ENCODE results near the gene LHFPL2.
"Not testable (repeated sequence)": the region's sequence is repeated elsewhere in the genome, so short reads cannot be mapped to it uniquely, and the experiment has no call there.

Gene LHFPL2

GRCh38 chr5:78639791-78640190 lies 8.8 kb downstream of the LHFPL2 start:
- no peak for FAIRE-seq

DNA sequence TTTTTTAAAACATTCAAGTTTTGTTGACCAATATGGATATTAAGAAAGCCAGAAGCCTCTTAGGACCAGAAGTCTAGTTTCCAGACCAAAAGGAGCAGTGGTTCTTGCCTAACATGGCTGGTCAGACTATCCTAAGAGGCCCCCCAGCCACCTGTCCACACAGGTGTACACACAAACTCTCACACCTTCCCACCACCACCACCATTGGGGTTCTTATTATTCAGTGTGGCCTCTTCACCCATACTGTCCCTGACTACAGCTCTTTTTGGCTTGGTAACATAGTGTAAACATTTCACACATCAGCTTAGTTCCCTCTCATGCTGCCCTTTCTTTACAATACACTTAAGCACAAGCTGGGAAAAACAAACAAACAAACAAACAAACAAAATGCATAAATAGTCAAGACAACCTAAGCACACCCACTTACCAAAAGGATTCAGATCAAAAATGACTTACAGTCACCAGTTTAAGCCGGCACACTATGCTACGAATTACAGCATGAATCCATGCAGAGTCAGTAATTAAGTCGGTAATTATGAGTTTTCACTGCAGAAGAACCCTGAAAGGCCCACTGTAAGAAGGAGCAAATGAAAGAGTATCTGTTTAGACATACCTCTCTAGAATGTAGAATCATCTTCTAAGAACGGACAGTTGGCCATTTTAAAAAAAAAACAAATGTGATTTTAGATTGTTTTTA lies 9.5 kb downstream of the LHFPL2 start:
- no peak for FAIRE-seq

DNA sequence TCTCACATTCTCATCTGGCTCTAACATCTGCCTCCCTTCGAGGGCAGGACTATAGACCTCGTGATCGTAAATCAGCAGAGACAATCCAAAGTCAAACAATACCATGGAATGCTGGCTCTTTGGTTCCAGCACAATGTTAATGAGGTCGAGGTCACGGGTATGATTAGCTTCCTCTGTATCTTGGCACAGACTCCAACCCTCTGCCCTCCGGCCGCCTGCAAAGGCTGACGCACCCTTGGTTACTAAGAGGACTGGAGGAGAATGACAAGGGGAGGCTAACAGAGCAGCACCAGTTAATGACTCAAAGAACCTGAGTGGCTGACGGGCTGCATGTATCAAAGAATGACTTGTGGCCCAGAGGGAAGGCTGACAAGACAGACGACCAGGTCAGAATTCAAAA lies 10.1 kb downstream of the LHFPL2 start:
- FAIRE-seq = no peak

- FAIRE-seq = no peak
Measured at GRCh38 chr5:78637468-78637867, 11.1 kb downstream of the LHFPL2 start.

GRCh38 chr5:78636682-78637081 lies 11.9 kb downstream of the LHFPL2 start:
- FAIRE-seq = no peak

GRCh38 chr5:78634634-78635033 lies 13.9 kb downstream of the LHFPL2 start:
- no peak for FAIRE-seq

GRCh38 chr5:78634229-78634628 lies 14.3 kb downstream of the LHFPL2 start:
- FAIRE-seq = no peak

GRCh38 chr5:78633700-78634099 lies 14.9 kb downstream of the LHFPL2 start:
- FAIRE-seq = no peak

DNA sequence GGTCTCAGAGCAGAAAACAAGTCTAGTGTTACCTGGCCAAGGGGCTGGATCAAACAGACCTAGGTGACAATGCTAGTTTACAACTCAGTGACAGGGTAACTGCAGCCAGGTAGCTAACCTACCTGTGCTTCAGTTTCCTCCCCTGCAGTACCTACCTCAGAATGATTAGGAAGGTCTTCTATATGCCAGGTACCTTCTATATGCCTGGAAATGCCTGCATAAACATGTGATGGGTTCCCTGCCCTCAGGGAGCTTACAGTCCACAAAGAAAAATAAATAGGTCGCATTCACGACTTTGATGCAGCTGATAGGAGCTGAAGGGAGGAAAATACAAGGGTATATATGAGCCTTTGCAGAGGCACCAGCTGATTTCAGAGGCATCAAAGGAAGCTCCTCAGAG lies 16.1 kb downstream of the LHFPL2 start:
- FAIRE-seq = no peak

DNA sequence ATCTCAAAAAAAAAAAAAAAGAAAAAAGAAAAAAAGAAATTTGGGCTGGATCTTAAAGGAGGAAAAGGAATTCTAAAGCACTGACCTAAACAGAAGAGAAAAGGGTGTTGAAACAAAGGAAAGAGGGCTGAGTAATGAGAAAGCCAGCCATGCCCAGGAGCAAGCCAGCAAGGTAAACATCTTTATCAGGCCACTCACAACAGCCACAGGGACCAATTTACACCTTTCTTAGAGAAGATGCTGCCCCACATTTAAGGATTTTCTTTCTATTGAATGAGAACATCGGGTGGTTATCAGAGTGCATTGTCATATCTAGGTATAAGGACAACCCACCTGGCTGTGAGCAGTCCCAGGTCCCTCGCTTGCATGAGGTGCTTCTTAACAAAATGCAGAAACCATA lies 16.6 kb downstream of the LHFPL2 start:
- FAIRE-seq = no peak

- no peak for FAIRE-seq
Measured at GRCh38 chr5:78630047-78630446, 18.5 kb downstream of the LHFPL2 start.

- no peak for FAIRE-seq
Measured at GRCh38 chr5:78629624-78630023, 18.9 kb downstream of the LHFPL2 start.

GRCh38 chr5:78628270-78628992 lies 20.1 kb downstream of the LHFPL2 start:
- FAIRE-seq = no peak

- FAIRE-seq = no peak
Measured at GRCh38 chr5:78627766-78628165, 20.8 kb downstream of the LHFPL2 start.

GRCh38 chr5:78627175-78627574 lies 21.4 kb downstream of the LHFPL2 start:
- FAIRE-seq = no peak

DNA sequence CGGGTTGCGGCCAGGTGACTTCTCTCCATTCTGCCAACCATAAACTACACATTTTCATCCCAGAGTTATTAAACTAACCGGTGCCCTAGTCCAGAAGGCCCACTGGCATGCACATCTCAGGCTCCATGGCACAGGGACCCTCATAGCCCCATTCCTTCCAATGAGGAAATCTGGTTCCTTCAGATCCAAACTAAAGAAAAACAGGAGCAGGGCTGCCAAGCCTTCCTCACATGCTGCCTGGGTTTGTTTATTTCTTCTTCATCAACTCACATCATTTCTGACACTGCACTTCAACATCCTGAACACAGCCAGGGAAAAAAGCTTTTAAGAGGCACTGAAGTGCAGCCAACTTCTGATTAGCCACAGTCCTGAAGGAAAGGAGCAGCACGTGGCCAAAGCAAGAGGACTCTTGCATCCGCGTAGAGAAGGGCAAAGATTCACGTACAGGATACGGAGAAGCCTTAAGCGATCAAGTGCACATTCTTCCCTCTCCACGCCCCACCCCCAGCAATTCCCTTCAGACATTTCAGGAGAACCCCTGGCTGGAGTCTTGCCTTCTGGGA lies 22.5 kb downstream of the LHFPL2 start:
- no peak for FAIRE-seq

DNA sequence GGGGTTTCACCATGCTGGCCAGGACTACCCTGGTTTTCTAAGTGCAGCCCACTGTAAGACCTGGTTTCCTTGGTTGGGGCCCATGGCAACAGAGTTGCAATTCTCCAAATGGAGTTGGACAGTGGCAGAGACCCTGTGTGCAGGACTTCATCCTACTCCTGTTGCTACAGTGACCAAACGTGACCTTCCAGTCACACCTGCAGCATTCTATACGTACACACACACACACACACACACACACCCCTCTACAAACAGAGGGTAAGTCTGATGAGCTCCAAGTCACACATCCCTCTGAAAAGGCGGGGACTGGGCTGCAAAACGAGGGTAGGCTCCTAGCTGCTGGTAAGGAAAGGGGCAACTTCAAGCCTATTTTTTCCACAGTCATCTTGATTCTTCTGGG lies 23.6 kb downstream of the LHFPL2 start:
- FAIRE-seq = no peak

DNA sequence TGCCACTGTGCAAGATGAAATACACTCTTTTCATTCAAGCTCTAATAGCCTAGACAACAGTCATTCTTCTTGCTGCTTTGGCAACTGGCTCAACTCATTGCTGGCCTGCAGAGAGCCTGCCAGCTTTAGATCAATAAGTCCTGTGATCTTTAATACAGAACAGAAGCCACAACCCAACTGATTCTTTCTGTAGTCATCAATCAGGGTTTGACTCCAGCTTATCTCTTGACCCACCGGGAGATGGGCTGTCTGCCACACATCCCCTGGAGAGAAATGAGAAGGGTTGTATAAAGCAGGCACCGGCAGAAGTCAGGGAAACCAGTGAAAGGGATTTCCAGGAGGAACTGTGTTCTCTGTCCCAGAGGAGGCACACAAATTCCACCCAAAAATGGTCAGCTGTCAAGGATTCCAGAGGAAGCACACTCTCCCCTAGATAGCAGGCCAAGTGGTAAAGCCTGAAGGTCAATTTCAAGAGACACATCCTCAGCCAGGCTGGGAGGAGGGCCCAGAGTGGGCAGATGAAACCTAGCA lies 24.5 kb downstream of the LHFPL2 start:
- no peak for FAIRE-seq

- no peak for FAIRE-seq
Measured at GRCh38 chr5:78622302-78622971, 26.1 kb downstream of the LHFPL2 start.

- no peak for FAIRE-seq
Measured at GRCh38 chr5:78621291-78621738, 27.3 kb downstream of the LHFPL2 start.

DNA sequence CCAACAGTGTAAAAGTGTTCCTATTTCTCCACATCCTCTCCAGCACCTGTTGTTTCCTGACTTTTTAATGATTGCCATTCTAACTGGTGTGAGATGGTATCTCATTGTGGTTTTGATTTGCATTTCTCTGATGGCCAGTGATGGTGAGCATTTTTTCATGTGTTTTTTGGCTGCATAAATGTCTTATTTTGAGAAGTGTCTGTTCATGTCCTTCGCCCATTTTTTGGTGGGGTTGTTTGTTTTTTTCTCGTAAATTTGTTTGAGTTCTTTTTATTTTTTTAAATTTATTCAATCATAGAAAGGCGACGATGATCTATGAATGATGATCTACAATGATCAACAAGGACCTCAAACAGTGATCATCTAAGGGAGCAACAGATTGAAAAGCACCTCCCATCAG lies 28.5 kb downstream of the LHFPL2 start:
- not testable (repeated sequence) for FAIRE-seq

GRCh38 chr5:78618303-78618702 lies 30.3 kb downstream of the LHFPL2 start:
- no peak for FAIRE-seq

GRCh38 chr5:78615697-78616096 lies 32.9 kb downstream of the LHFPL2 start:
- FAIRE-seq = no peak

Data from islet of Langerhans (tissue), 1 donor.